ENCODE data around the gene FAM217A. TPM values are rescaled to one million over a fixed set of nuclear protein-coding genes. Genes with fewer than 3 reads are reported as not detected.

Gene FAM217A
- total and polyA plus RNA-seq, 2 of the 8 experiments (the other 6 are each of a cell fraction or from before 2014, with no cell fraction given): 0.03 TPM; not detected in 1

GRCh38 chr6:4091941-4092340, 13.0 kb upstream of the FAM217A start:
- Histone ChIP-seq H3K9me3 (ENCODE audit: insufficient read depth in 2 of 2, low read depth in 1 of 2, low read length in 1 of 2) (no peaks in the 10 kb centered on the region), H3K79me1 (ENCODE audit: low read depth, low read length) (no peaks in the 10 kb centered on the region), H3K79me2 (ENCODE audit: control insufficient read depth in 1 of 2, insufficient read depth in 2 of 2, low read length in 2 of 2) (no peaks in the 10 kb centered on the region), H3K4me3 (ENCODE audit: extremely low read depth in 1 of 4, insufficient read depth in 2 of 4, low read depth in 3 of 4, low read length in 4 of 4) (no peak overlapping the region), H3K23me2 (ENCODE audit: low read depth, low read length) (no peaks in the 10 kb centered on the region), H3K36me3 (ENCODE audit: control insufficient read depth in 2 of 4, insufficient read depth in 4 of 4, low read length in 3 of 4) (no peaks in the 10 kb centered on the region), H2BK15ac (ENCODE audit: low read length) (no peak overlapping the region), H4K5ac (ENCODE audit: insufficient read length, low read depth, low read length) (no peak overlapping the region), H2BK12ac (ENCODE audit: low read depth, low read length) (no peak overlapping the region), H3K9ac (replicated peaks in 1 of 4; ENCODE audit: extremely low read depth in 1 of 4, low read depth in 3 of 4, low read length in 3 of 4) (no peak overlapping the region), H2AFZ (ENCODE audit: low read length) (no peak overlapping the region), H3K14ac (ENCODE audit: insufficient read length) (no peak overlapping the region), H2AK5ac (ENCODE audit: low read depth, low read length) (no peak overlapping the region), H2BK20ac (ENCODE audit: low read length) (no peak overlapping the region), H3K56ac (replicated peaks; ENCODE audit: insufficient read length, low read depth, low read length) (no peak overlapping the region), H3K23ac (ENCODE audit: insufficient read length) (no peak overlapping the region), H3K27me3 (replicated peaks in 1 of 4; ENCODE audit: control insufficient read depth in 3 of 4, extremely low read depth in 1 of 4, insufficient read depth in 3 of 4, low read length in 3 of 4) (no peaks in the 10 kb centered on the region), H3K18ac (ENCODE audit: extremely low read depth, low read length) (no peak overlapping the region), H4K91ac (replicated peaks; ENCODE audit: insufficient read length, low read length) (no peak overlapping the region), H2BK5ac (ENCODE audit: low read depth, low read length) (no peak overlapping the region), H3K4ac (replicated peaks; ENCODE audit: insufficient read length, low read depth, low read length) (no peak overlapping the region), H2BK120ac (replicated peaks; ENCODE audit: low read depth, low read length) (no peak overlapping the region), H3K4me1 (replicated peaks in 1 of 4; ENCODE audit: control insufficient read depth in 3 of 4, insufficient read depth in 4 of 4, low read length in 3 of 4) (no peaks in the 10 kb centered on the region), H3K4me2 (ENCODE audit: insufficient read depth in 1 of 2, low read depth in 2 of 2, low read length in 2 of 2) (no peak overlapping the region), H3K27ac (ENCODE audit: low read depth, low read length) (no peak overlapping the region), H4K20me1 (replicated peaks in 1 of 2; ENCODE audit: control insufficient read depth in 1 of 2, insufficient read depth in 2 of 2, low read length in 2 of 2) (no peaks in the 10 kb centered on the region), H4K8ac (ENCODE audit: extremely low read depth, insufficient read depth, low read length) (no peak overlapping the region)
- WGBS, 2 experiments (ENCODE audit: extremely low coverage in 1 of 2, insufficient coverage in 1 of 2, insufficient read length in 1 of 2, insufficient replicate concordance in 2 of 2, low coverage in 1 of 2, low lambda C conversion rate in 2 of 2, missing lambda C conversion rate in 1 of 2): 91% methylated on average over 7 of the region's 7 CpGs; no CpG with 5 or more reads in 1 of the 2 experiments
- no peak for DNase-seq (ENCODE audit: low read depth in 1 of 2, low spot score in 2 of 2)
- ChIA-PET CTCF (ENCODE audit: partially characterized antibody) (interaction anchor here (0.6 kb wide), 1 partner anchor 12 kb away, joined by 3 read pairs; no protein-coding TSS in a partner anchor), POLR2A (ENCODE audit: partially characterized antibody) (interaction anchor here (0.6 kb wide), 1 partner anchor 625 kb away, joined by 4 read pairs; no protein-coding TSS in a partner anchor)
- no peak for FAIRE-seq
- TF ChIP-seq ASH2L (IDR thresholded peaks at IDR 0.05; ENCODE audit: low read length) (no peak), TCF12 (IDR thresholded peaks at IDR 0.05; ENCODE audit: low read depth, low read length) (no peak), BACH1 (IDR thresholded peaks at IDR 0.05; ENCODE audit: low read length) (no peak), YY1 (IDR thresholded peaks at IDR 0.05; ENCODE audit: low read depth, low read length) (no peak)

All from H1 (cell line).